Measurements from ENCODE around the gene SPOCK1. TPM values are rescaled to one million over a fixed set of nuclear protein-coding genes. Genes with fewer than 3 reads are reported as not detected.

The SPOCK1 gene
- total and polyA plus RNA-seq, 4 donors, result 4.5 to 67.8 (median 27.0) TPM

DNA sequence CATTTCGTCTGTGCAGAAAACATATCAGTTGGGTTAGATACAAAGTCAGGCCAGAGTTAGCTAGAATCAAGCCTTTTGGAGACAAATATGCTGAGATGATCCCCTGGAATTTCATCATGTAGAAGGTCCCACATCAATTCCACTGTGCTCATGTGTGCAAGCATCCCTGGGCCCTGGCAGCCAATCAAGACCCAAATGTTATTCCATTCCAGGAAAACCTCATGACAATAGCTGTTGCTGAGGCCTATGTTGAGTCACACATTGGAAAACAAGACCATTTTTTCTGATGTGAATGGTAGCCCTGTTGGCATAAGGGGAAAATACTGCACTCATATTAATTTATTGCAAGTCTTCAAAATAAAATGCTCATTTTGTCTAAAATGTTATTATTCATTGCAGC is 11.5 kb downstream of the SPOCK1 start:
- peak; percentile 49 for ATAC-seq (ENCODE audit: low FRiP score)

DNA sequence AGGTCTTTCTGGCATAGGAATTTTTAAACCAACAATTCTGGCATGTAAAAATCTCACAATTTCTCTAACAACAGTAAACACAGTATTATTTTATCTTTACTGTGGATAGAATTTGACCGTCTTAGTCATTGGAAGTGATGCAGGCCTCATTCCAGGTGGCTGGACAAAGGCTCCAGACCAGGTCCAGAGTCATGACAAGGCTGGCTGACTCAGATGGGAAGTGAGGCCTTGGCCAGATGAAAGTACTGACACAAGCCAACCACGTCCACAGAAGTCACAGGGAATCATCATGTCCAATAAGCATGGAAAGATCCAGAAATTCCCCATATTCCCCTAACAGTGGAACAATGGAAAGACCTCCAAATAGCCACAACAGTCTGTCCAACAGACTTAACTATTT is 12.4 kb downstream of the SPOCK1 start:
- 20 to 21% methylated on average over 2 of the region's 2 CpGs for WGBS, 2 donors
- peak; percentile 67 for ATAC-seq (ENCODE audit: low FRiP score)
- no peak for DNase-seq

More for the DNA sequence above, 11.5 kb downstream of the SPOCK1 start:
- Histone ChIP-seq H3K4me3 (ENCODE audit: low read length in 2 of 2) (no peak overlapping the region), H3K4me1 (ENCODE audit: control insufficient read depth in 1 of 2, insufficient read depth in 2 of 2, low read length in 2 of 2) (no peaks in the 10 kb centered on the region), H3K27ac (ENCODE audit: low read depth in 1 of 2, low read length in 2 of 2) (no peak overlapping the region), H3K36me3 (ENCODE audit: control insufficient read depth in 1 of 2, insufficient read depth in 2 of 2, low read length in 1 of 2) (no peaks in the 10 kb centered on the region), H3K9me3 (ENCODE audit: control insufficient read depth, low read length) (no peaks in the 10 kb centered on the region), H3K27me3 (ENCODE audit: control insufficient read depth in 1 of 2, insufficient read depth in 2 of 2, low read length in 1 of 2) (no peaks in the 10 kb centered on the region)
- WGBS, 2 donors, result 88 to 92% methylated on average over 1 of the region's 1 CpG
- intact Hi-C loops (cut with DNase I), result no loop called here
- peak in 1 of 2 donors; percentile 60 for DNase-seq

DNA sequence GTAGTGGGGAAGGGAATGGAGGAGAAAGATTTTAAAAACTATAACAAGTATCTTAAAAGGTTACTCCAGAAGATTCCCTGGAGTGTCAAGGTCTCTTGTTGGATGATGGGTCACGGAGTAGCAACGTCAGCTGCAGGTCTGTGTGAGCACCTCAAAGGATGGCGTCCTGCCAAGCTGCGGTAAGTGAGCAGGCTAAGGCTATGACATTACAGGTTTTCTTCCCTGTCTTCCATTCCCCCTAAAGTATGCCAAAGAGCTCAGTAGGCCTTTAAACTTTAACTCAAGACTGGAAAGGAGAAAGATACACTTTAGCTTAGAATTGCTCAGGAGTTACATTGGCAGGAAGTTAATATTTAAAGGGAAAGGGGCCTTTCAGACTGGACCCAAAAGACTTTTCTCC is 17.5 kb downstream of the SPOCK1 start:
- Histone ChIP-seq H3K4me3 (ENCODE audit: low read length in 2 of 2) (no peak overlapping the region), H3K27ac (ENCODE audit: low read depth in 1 of 2, low read length in 2 of 2) (no peak overlapping the region), H3K27me3 (ENCODE audit: control insufficient read depth in 1 of 2, insufficient read depth in 2 of 2, low read length in 1 of 2) (no peaks in the 10 kb centered on the region), H3K4me1 (ENCODE audit: control insufficient read depth in 1 of 2, insufficient read depth in 2 of 2, low read length in 2 of 2) (no peaks in the 10 kb centered on the region), H3K9me3 (ENCODE audit: control insufficient read depth, low read length) (no peaks in the 10 kb centered on the region), H3K36me3 (ENCODE audit: control insufficient read depth in 1 of 2, insufficient read depth in 2 of 2, low read length in 1 of 2) (no peaks in the 10 kb centered on the region)
- intact Hi-C loops (cut with DNase I), result no loop called here
- no peak for DNase-seq
- ATAC-seq (ENCODE audit: low FRiP score), result no peak
- 79 to 82% methylated on average over 4 of the region's 4 CpGs for WGBS, 2 donors

More for the DNA sequence above, 12.4 kb downstream of the SPOCK1 start:
- H3K9me3 ChIP-seq (ENCODE audit: control insufficient read depth, low read length), result no peaks in the 10 kb centered on the region
- no peaks in the 10 kb centered on the region for H3K4me1 ChIP-seq (ENCODE audit: control insufficient read depth in 1 of 2, insufficient read depth in 2 of 2, low read length in 2 of 2)
- H3K4me3 ChIP-seq (ENCODE audit: low read length in 2 of 2), result no peak overlapping the region
- no peak overlapping the region for H3K27ac ChIP-seq (ENCODE audit: low read depth in 1 of 2, low read length in 2 of 2)
- intact Hi-C loops (cut with DNase I), result no loop called here
- H3K36me3 ChIP-seq (ENCODE audit: control insufficient read depth in 1 of 2, insufficient read depth in 2 of 2, low read length in 1 of 2), result no peaks in the 10 kb centered on the region
- H3K27me3 ChIP-seq (ENCODE audit: control insufficient read depth in 1 of 2, insufficient read depth in 2 of 2, low read length in 1 of 2), result no peaks in the 10 kb centered on the region

DNA sequence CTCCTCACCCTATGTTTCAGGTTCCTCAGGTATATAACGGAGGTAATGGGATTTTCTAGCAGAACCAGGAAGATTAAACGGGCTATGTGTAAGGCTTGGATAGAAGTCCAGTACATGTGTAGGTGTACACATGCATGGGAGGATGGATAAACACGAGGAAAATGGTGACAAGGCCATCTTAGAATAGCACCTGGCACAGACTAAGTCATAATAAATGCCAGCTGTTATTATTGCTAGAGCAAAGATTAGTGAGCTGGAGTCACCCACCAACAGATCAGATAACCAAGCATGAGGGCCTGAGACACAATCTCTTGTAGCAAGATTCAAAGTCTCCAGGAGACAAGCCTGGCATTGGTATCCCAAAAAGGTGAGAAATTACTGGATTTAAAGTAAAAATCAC is 21.1 kb downstream of the SPOCK1 start:
- no peaks in the 10 kb centered on the region for H3K9me3 ChIP-seq (ENCODE audit: control insufficient read depth, low read length)
- intact Hi-C loops (cut with DNase I), result no loop called here
- H3K27me3 ChIP-seq (ENCODE audit: control insufficient read depth in 1 of 2, insufficient read depth in 2 of 2, low read length in 1 of 2), result no peaks in the 10 kb centered on the region
- DNase-seq (no peak), ATAC-seq (ENCODE audit: low FRiP score) (no peak)
- H3K4me1 ChIP-seq (ENCODE audit: control insufficient read depth in 1 of 2, insufficient read depth in 2 of 2, low read length in 2 of 2), result no peaks in the 10 kb centered on the region
- no peak overlapping the region for H3K4me3 ChIP-seq (ENCODE audit: low read length in 2 of 2)
- H3K27ac ChIP-seq (ENCODE audit: low read depth in 1 of 2, low read length in 2 of 2), result no peak overlapping the region
- no peaks in the 10 kb centered on the region for H3K36me3 ChIP-seq (ENCODE audit: control insufficient read depth in 1 of 2, insufficient read depth in 2 of 2, low read length in 1 of 2)
- WGBS, 2 donors, result 39 to 43% methylated on average over 3 of the region's 3 CpGs

DNA sequence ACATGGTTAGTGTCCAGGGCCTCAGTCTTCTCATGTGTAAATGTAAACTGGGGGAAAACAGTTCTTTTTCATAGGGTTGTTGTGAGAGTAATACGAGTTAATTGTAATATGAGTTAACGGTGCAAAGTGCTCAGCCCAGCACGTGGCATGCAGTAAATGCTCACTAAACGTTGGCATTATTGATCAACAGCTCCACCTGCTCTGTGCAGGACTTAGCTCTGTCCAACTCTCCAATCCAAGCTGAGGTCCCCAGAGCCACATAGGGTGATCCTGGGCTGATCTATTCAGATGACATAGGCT is 28.3 kb downstream of the SPOCK1 start:
- no peak overlapping the region for H3K27ac ChIP-seq (ENCODE audit: low read depth in 1 of 2, low read length in 2 of 2)
- WGBS, 2 donors, result 84 to 85% methylated on average over 4 of the region's 4 CpGs
- no peak for ATAC-seq (ENCODE audit: low FRiP score)
- H3K9me3 ChIP-seq (ENCODE audit: control insufficient read depth, low read length), result no peaks in the 10 kb centered on the region
- no peak for DNase-seq
- no peaks in the 10 kb centered on the region for H3K27me3 ChIP-seq (ENCODE audit: control insufficient read depth in 1 of 2, insufficient read depth in 2 of 2, low read length in 1 of 2)
- intact Hi-C loops (cut with DNase I), result no loop called here
- no peak overlapping the region for H3K4me3 ChIP-seq (ENCODE audit: low read length in 2 of 2)
- no peaks in the 10 kb centered on the region for H3K4me1 ChIP-seq (ENCODE audit: control insufficient read depth in 1 of 2, insufficient read depth in 2 of 2, low read length in 2 of 2)
- no peaks in the 10 kb centered on the region for H3K36me3 ChIP-seq (ENCODE audit: control insufficient read depth in 1 of 2, insufficient read depth in 2 of 2, low read length in 1 of 2)

DNA sequence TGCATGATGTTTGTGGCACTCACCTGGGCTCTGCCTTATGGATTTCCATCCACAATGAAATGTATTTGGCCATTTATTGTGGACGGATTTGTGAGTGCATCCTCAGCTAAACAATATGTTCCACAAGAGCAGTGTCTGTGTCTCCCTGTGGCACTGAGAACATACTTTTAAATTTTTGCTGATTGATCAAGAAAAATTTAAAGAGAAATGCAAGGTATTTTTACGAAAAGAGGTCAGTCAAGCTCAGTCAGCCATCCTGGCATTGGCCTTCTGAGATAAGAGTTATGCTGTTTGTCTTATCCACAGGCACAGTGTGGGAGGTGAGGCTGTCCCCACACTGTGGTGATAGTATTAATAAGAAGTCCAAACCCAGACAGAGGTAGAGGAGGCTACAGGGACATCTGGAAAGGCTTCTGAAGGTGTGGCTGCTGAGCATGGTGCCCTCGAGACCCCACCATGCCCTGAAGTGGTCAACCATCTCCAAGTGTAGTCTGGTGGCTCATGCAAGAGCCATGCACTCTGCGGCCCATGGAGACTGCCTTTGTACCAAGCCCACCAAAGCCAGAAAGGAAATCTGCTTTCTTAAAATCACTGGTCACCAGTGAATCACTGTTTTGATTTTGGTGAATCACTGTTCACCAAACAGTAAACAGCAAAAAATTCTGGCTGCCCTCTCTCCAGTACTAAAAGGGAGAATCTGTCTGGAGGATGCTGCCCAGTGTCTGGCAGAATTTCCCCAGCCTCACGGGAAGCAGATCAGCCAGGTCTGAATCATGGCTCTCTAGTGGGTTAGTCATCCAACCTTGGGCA is 28.8 kb downstream of the SPOCK1 start:
- H3K4me3 ChIP-seq (ENCODE audit: low read length in 2 of 2), result no peak overlapping the region
- no peaks in the 10 kb centered on the region for H3K9me3 ChIP-seq (ENCODE audit: control insufficient read depth, low read length)
- WGBS, 2 donors, result 71% methylated on average over 5 of the region's 5 CpGs
- DNase-seq, result peak in 1 of 2 donors; percentile 53
- no peak overlapping the region for H3K27ac ChIP-seq (ENCODE audit: low read depth in 1 of 2, low read length in 2 of 2)
- no peak for ATAC-seq (ENCODE audit: low FRiP score)
- intact Hi-C loops (cut with DNase I), result no loop called here
- H3K27me3 ChIP-seq (ENCODE audit: control insufficient read depth in 1 of 2, insufficient read depth in 2 of 2, low read length in 1 of 2), result no peaks in the 10 kb centered on the region
- H3K36me3 ChIP-seq (ENCODE audit: control insufficient read depth in 1 of 2, insufficient read depth in 2 of 2, low read length in 1 of 2), result no peaks in the 10 kb centered on the region
- no peaks in the 10 kb centered on the region for H3K4me1 ChIP-seq (ENCODE audit: control insufficient read depth in 1 of 2, insufficient read depth in 2 of 2, low read length in 2 of 2)

DNA sequence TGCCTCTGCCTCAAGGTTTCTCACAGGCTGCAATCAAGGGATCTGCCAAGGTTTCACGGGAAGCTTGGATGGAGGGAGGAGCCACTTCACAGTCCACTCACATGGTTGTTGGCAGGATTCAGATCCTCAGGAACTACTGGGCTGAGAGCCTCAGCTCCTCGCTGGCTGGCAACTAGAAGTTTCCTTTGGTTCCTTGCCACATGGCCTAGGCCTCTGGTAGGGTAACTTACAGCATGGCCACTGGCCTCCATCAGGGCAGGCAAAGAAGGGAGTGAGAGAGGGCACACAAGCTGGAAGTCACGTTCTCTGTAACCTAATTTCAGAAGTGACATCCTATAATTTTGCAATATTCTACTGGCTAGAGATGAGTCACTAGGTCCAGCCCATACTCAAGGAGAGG is 32.2 kb downstream of the SPOCK1 start:
- peak; percentile 69 to 77 for DNase-seq
- peak; percentile 80 for ATAC-seq (ENCODE audit: low FRiP score)
- intact Hi-C loops (cut with DNase I), result no loop called here
- Histone ChIP-seq H3K36me3 (ENCODE audit: control insufficient read depth in 1 of 2, insufficient read depth in 2 of 2, low read length in 1 of 2) (no peaks in the 10 kb centered on the region), H3K27me3 (ENCODE audit: control insufficient read depth in 1 of 2, insufficient read depth in 2 of 2, low read length in 1 of 2) (no peaks in the 10 kb centered on the region), H3K9me3 (ENCODE audit: control insufficient read depth, low read length) (no peaks in the 10 kb centered on the region), H3K4me3 (ENCODE audit: low read length in 2 of 2) (no peak overlapping the region), H3K27ac (ENCODE audit: low read depth in 1 of 2, low read length in 2 of 2) (no peak overlapping the region), H3K4me1 (ENCODE audit: control insufficient read depth in 1 of 2, insufficient read depth in 2 of 2, low read length in 2 of 2) (no peaks in the 10 kb centered on the region)
- 0 to 4% methylated on average over 3 of the region's 3 CpGs for WGBS, 2 donors

DNA sequence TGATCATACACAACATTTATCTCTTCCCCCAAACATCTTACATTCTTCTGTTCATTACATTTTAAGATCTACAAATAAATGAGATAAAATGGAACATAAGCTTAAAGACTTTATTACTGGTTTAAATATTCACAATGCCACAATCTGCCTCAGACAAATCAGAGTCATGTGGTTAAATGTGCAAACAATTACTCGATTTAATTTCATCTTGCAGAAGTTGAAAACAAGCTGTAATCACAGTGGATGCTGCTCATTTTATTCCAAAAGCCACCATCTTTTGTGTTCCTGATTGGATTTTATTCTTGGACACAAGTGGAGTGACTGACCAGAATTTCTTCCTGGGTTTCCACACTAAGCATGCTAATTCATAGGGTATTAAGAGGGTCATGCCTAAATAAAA is 33.2 kb downstream of the SPOCK1 start:
- H3K36me3 ChIP-seq (ENCODE audit: control insufficient read depth in 1 of 2, insufficient read depth in 2 of 2, low read length in 1 of 2), result no peaks in the 10 kb centered on the region
- H3K4me3 ChIP-seq (ENCODE audit: low read length in 2 of 2), result no peak overlapping the region
- H3K9me3 ChIP-seq (ENCODE audit: control insufficient read depth, low read length), result no peaks in the 10 kb centered on the region
- H3K27ac ChIP-seq (ENCODE audit: low read depth in 1 of 2, low read length in 2 of 2), result no peak overlapping the region
- intact Hi-C loops (cut with DNase I), result no loop called here
- no peaks in the 10 kb centered on the region for H3K27me3 ChIP-seq (ENCODE audit: control insufficient read depth in 1 of 2, insufficient read depth in 2 of 2, low read length in 1 of 2)
- DNase-seq (no peak), ATAC-seq (ENCODE audit: low FRiP score) (no peak)
- WGBS, 2 donors, result 63% methylated on average over 1 of the region's 1 CpG
- H3K4me1 ChIP-seq (ENCODE audit: control insufficient read depth in 1 of 2, insufficient read depth in 2 of 2, low read length in 2 of 2), result no peaks in the 10 kb centered on the region

DNA sequence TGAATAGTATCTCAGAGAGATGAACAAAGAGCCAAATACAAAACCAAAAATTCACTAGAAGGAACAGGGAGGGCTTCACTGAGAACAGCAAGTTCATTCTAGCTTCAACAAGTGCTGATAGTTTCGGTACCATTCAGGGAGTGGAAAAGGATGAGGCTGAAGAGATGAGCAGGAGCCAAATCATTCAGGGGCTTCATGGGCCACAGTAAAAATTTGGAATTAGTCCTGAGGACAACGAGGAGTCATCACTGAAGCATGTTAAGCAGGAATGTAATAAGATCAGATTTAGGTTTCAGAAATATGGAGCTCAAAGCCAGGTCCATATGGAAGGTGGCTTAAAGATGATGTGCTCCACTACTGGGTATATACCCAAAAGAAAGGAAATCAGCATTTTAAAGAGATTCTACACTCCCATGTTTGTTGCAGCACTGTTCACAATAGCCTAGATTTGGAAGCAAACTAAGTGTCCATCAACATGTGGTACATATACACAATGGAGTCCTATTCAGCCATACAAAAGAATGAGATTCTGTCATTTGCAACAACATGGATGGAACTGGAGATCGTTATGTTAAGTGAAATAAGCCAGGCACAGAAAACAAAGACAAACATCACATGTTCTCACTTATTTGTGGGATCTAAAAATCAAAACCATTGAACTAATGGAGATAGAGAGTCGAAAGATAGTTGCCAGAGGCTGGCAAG is 36.2 kb downstream of the SPOCK1 start:
- no peak for ATAC-seq (ENCODE audit: low FRiP score)
- WGBS, 2 donors, result 77 to 86% methylated on average over 4 of the region's 4 CpGs
- H3K36me3 ChIP-seq (ENCODE audit: control insufficient read depth in 1 of 2, insufficient read depth in 2 of 2, low read length in 1 of 2), result no peaks in the 10 kb centered on the region
- no peak overlapping the region for H3K4me3 ChIP-seq (ENCODE audit: low read length in 2 of 2)
- intact Hi-C loops (cut with DNase I), result no loop called here
- no peaks in the 10 kb centered on the region for H3K27me3 ChIP-seq (ENCODE audit: control insufficient read depth in 1 of 2, insufficient read depth in 2 of 2, low read length in 1 of 2)
- DNase-seq, result no peak
- H3K4me1 ChIP-seq (ENCODE audit: control insufficient read depth in 1 of 2, insufficient read depth in 2 of 2, low read length in 2 of 2), result no peaks in the 10 kb centered on the region
- no peaks in the 10 kb centered on the region for H3K9me3 ChIP-seq (ENCODE audit: control insufficient read depth, low read length)
- H3K27ac ChIP-seq (ENCODE audit: low read depth in 1 of 2, low read length in 2 of 2), result no peak overlapping the region

Measured in aorta (tissue), 5 donors.